ENCODE results near the gene NCOA7. TPM values are rescaled to one million over a fixed set of nuclear protein-coding genes. Genes with fewer than 3 reads are reported as not detected.
"Not testable (repeated sequence)": the region's sequence is repeated elsewhere in the genome, so short reads cannot be mapped to it uniquely, and the experiment has no call there.

NCOA7 gene
- total and polyA plus RNA-seq, 12 donors, result 24.5 to 180 (median 70.8) TPM

GRCh38 chr6:125931733-125932450, 141.1 kb downstream of the NCOA7 start:
- H3K36me3 ChIP-seq (replicated peaks in 1 of 2), result peaks cover 0 to 35% of the 10 kb centered on the region in 2 donors
- no peaks in the 10 kb centered on the region for H3K9me3 ChIP-seq (replicated peaks in 1 of 3)
- 87 to 96% (median 92%) methylated on average over 4 of the region's 4 CpGs for WGBS, 4 donors
- no peak overlapping the region for H3K27ac ChIP-seq
- no peak for DNase-seq
- intact Hi-C loops (cut with DNase I), result no loop called here
- H3K27me3 ChIP-seq, result no peaks in the 10 kb centered on the region
- TF ChIP-seq POLR2A (IDR thresholded peaks at IDR 0.05) (no peak), CTCF (IDR thresholded peaks at IDR 0.05) (no peak)
- no peak overlapping the region for H3K4me3 ChIP-seq
- peaks cover 0 to 11% of the 10 kb centered on the region in 2 donors for H3K4me1 ChIP-seq (replicated peaks in 1 of 2)

GRCh38 chr6:125932451-125932795, 141.7 kb downstream of the NCOA7 start:
- Histone ChIP-seq H3K27ac (no peak overlapping the region), H3K4me3 (no peak overlapping the region), H3K36me3 (replicated peaks in 1 of 2) (peaks cover 0 to 30% of the 10 kb centered on the region in 2 donors), H3K4me1 (replicated peaks in 1 of 2) (peaks cover 0 to 6% of the 10 kb centered on the region in 2 donors), H3K9me3 (replicated peaks in 1 of 3) (no peaks in the 10 kb centered on the region), H3K27me3 (no peaks in the 10 kb centered on the region)
- DNase-seq, result no peak
- TF ChIP-seq POLR2A (IDR thresholded peaks at IDR 0.05), result no peak
- TF ChIP-seq CTCF (IDR thresholded peaks at IDR 0.05), result no peak
- intact Hi-C loops (cut with DNase I), result no loop called here

GRCh38 chr6:125935520-125935919, 144.8 kb downstream of the NCOA7 start:
- intact Hi-C loops (cut with DNase I); DNase-seq; H3K27me3 ChIP-seq; H3K4me1 ChIP-seq (replicated peaks in 1 of 2); H3K27ac ChIP-seq; H3K36me3 ChIP-seq (replicated peaks in 1 of 2); H3K4me3 ChIP-seq; H3K9me3 ChIP-seq (replicated peaks in 1 of 3): not testable (repeated sequence)
- 81 to 87% (median 86%) methylated on average over 5 of the region's 5 CpGs for WGBS, 4 donors

DNA sequence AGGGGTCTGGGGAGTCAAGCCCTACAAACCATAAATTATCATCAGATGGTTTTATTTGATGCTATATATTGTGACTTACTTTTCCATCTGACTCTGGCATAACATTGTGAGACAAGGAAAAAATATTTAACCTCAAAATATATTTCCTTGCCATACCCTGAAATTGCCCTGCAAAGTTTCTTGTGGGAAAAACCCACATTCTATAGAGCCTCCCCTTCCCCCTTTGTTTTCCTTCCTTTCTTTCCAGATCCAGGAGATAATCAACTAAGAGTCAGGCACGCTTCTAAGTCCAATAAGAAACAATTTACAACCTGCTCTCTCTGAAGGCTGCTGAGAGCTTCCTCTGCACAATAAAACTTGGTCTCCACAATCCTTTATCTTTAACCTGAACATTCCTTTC, 148.3 kb downstream of the NCOA7 start:
- WGBS, 4 donors, result 88 to 94% (median 92%) methylated on average over 1 of the region's 1 CpG
- Histone ChIP-seq H3K36me3 (replicated peaks in 1 of 2) (no peaks in the 10 kb centered on the region), H3K4me1 (replicated peaks in 1 of 2) (peaks cover 10 to 17% of the 10 kb centered on the region in 2 donors), H3K9me3 (replicated peaks in 1 of 3) (no peaks in the 10 kb centered on the region), H3K27ac (no peak overlapping the region), H3K27me3 (no peaks in the 10 kb centered on the region), H3K4me3 (no peak overlapping the region)
- intact Hi-C loops (cut with DNase I), result no loop called here
- TF ChIP-seq CTCF (IDR thresholded peaks at IDR 0.05) (no peak), POLR2A (IDR thresholded peaks at IDR 0.05) (no peak)
- DNase-seq, result no peak

- Histone ChIP-seq H3K4me3 (no peak overlapping the region), H3K27ac (no peak overlapping the region), H3K27me3 (no peaks in the 10 kb centered on the region), H3K36me3 (replicated peaks in 1 of 2) (no peaks in the 10 kb centered on the region), H3K4me1 (replicated peaks in 1 of 2) (peaks cover 17 to 24% of the 10 kb centered on the region in 2 donors), H3K9me3 (replicated peaks in 1 of 3) (no peaks in the 10 kb centered on the region)
- DNase-seq, result no peak
- 52 to 74% (median 67%) methylated on average over 2 of the region's 2 CpGs for WGBS, 4 donors
- intact Hi-C loops (cut with DNase I), result no loop called here
- TF ChIP-seq CTCF (IDR thresholded peaks at IDR 0.05), result no peak
- TF ChIP-seq POLR2A (IDR thresholded peaks at IDR 0.05), result no peak
Measured at GRCh38 chr6:125939791-125940190, 149.0 kb downstream of the NCOA7 start.

Measured in adrenal gland (tissue), 12 donors.